Measurements from ENCODE around the gene CD300LD. TPM values are rescaled to one million over a fixed set of nuclear protein-coding genes. Genes with fewer than 3 reads are reported as not detected.

Gene CD300LD
- total RNA-seq, 1 experiment from 2014 or later: not detected

- no peak for TF ChIP-seq EZH2 (IDR thresholded peaks at IDR 0.05; ENCODE audit: borderline replicate concordance, low read depth, low read length, poor library complexity, severe bottlenecking)
- TF ChIP-seq, protein P1, sequence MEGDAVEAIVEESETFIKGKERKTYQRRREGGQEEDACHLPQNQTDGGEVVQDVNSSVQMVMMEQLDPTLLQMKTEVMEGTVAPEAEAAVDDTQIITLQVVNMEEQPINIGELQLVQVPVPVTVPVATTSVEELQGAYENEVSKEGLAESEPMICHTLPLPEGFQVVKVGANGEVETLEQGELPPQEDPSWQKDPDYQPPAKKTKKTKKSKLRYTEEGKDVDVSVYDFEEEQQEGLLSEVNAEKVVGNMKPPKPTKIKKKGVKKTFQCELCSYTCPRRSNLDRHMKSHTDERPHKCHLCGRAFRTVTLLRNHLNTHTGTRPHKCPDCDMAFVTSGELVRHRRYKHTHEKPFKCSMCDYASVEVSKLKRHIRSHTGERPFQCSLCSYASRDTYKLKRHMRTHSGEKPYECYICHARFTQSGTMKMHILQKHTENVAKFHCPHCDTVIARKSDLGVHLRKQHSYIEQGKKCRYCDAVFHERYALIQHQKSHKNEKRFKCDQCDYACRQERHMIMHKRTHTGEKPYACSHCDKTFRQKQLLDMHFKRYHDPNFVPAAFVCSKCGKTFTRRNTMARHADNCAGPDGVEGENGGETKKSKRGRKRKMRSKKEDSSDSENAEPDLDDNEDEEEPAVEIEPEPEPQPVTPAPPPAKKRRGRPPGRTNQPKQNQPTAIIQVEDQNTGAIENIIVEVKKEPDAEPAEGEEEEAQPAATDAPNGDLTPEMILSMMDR (conservative IDR thresholded peaks at IDR 0.05; ENCODE audit: low read depth, low read length): no peak
- ChIA-PET POLR2A (ENCODE audit: low non-redundant PET) (no interaction called here), CTCF (no interaction called here)
- Histone ChIP-seq H3K27ac (ENCODE audit: low read depth, low read length, poor library complexity, severe bottlenecking) (no peak overlapping the region), H3K27me3 (replicated peaks; ENCODE audit: insufficient read depth, low read depth, low read length, poor library complexity) (peaks cover 28% of the 10 kb centered on the region), H3K4me1 (ENCODE audit: insufficient read depth, low read length, poor library complexity, severe bottlenecking) (no peaks in the 10 kb centered on the region), H3K4me3 (ENCODE audit: low read depth, low read length, poor library complexity, severe bottlenecking) (no peak overlapping the region), H3K36me3 (ENCODE audit: insufficient read depth, low read length, poor library complexity, severe bottlenecking) (no peaks in the 10 kb centered on the region), H3K9me3 (ENCODE audit: low read depth, low read length, poor library complexity, severe bottlenecking) (no peaks in the 10 kb centered on the region)
- intact Hi-C loops (cut with micrococcal nuclease; ENCODE audit: unreplicated experiment): no loop called here
- DNase-seq (ENCODE audit: low spot score): no peak
- no TSS peak for BruUV-seq (replicated peaks)
Measured at GRCh38 chr17:74599023-74599399, 6.9 kb upstream of the CD300LD start.

- DNase-seq (ENCODE audit: low spot score): no peak
- no peak for TF ChIP-seq EZH2 (IDR thresholded peaks at IDR 0.05; ENCODE audit: borderline replicate concordance, low read depth, low read length, poor library complexity, severe bottlenecking)
- TF ChIP-seq, protein P1 (conservative IDR thresholded peaks at IDR 0.05; ENCODE audit: low read depth, low read length): no peak
- BruUV-seq (replicated peaks): no TSS peak
- Histone ChIP-seq H3K27me3 (replicated peaks; ENCODE audit: insufficient read depth, low read depth, low read length, poor library complexity) (peaks cover 23% of the 10 kb centered on the region), H3K27ac (ENCODE audit: low read depth, low read length, poor library complexity, severe bottlenecking) (no peak overlapping the region), H3K4me1 (ENCODE audit: insufficient read depth, low read length, poor library complexity, severe bottlenecking) (no peaks in the 10 kb centered on the region), H3K9me3 (ENCODE audit: low read depth, low read length, poor library complexity, severe bottlenecking) (no peaks in the 10 kb centered on the region), H3K36me3 (ENCODE audit: insufficient read depth, low read length, poor library complexity, severe bottlenecking) (no peaks in the 10 kb centered on the region), H3K4me3 (ENCODE audit: low read depth, low read length, poor library complexity, severe bottlenecking) (no peak overlapping the region)
- POLR2A ChIA-PET (ENCODE audit: low non-redundant PET): no interaction called here
- CTCF ChIA-PET: no interaction called here
- intact Hi-C loops (cut with micrococcal nuclease; ENCODE audit: unreplicated experiment): no loop called here
Measured at GRCh38 chr17:74598346-74599022, 6.4 kb upstream of the CD300LD start.

DNA sequence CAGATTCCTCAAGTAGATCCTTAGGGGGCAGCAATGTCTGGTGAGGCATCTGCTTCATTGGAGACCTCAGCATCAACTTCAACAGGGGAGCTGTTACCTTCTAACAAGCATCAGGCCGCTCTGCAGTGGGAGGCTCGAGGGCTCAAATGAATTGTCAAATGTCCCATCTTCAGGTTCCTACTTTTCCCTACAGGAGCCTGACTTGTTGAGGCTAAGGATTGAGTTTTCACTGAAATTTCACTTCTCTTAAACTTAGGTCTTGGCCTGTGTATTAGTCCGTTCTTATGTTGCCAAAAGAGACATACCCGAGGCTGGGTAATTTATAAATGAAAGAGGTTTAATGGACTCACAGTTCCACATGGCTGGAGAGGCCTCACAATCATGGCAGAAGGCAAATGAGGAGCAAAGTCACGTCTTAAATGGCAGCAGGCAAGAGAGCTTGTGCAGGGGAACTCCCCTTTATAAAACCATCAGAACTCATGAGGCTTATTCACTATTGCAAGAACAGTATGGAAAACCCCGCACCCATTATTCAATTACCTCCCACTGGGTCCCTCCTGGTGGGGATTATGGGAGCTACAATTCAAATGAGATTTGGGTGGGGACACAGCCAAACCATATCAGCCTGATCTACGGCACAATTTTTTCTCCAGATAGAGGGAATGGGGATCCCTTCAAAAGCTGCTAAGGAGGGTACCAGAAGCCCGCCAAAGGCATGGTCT lies 5.1 kb upstream of the CD300LD start:
- BruUV-seq (replicated peaks): no TSS peak
- DNase-seq (ENCODE audit: low spot score): no peak
- H3K9me3 ChIP-seq (ENCODE audit: low read depth, low read length, poor library complexity, severe bottlenecking): no peaks in the 10 kb centered on the region
- no peak for TF ChIP-seq EZH2 (IDR thresholded peaks at IDR 0.05; ENCODE audit: borderline replicate concordance, low read depth, low read length, poor library complexity, severe bottlenecking)
- TF ChIP-seq, protein P1 (conservative IDR thresholded peaks at IDR 0.05; ENCODE audit: low read depth, low read length): no peak
- H3K27ac ChIP-seq (ENCODE audit: low read depth, low read length, poor library complexity, severe bottlenecking): no peak overlapping the region
- H3K36me3 ChIP-seq (ENCODE audit: insufficient read depth, low read length, poor library complexity, severe bottlenecking): no peaks in the 10 kb centered on the region
- no peak overlapping the region for H3K4me3 ChIP-seq (ENCODE audit: low read depth, low read length, poor library complexity, severe bottlenecking)
- intact Hi-C loops (cut with micrococcal nuclease; ENCODE audit: unreplicated experiment): no loop called here
- POLR2A ChIA-PET (ENCODE audit: low non-redundant PET): no interaction called here
- CTCF ChIA-PET: no interaction called here
- no peaks in the 10 kb centered on the region for H3K4me1 ChIP-seq (ENCODE audit: insufficient read depth, low read length, poor library complexity, severe bottlenecking)
- H3K27me3 ChIP-seq (replicated peaks; ENCODE audit: insufficient read depth, low read depth, low read length, poor library complexity): peaks cover 15% of the 10 kb centered on the region

All from A673 (cell line).